HL-60 (cell line): ENCODE measurements around the gene LMOD1.

Experiments
- CTCF ChIP-seq: IDR thresholded peaks from one replicate; pipeline ENCODE4 v1.5.1; 2011; ENCODE audit warnings: low read length, control low read depth, inconsistent platforms; ENCODE audit not compliant: insufficient read depth
- POLR2AphosphoS5 ChIP-seq: IDR thresholded peaks from 2 replicates; pipeline ENCODE4 v1.6.1; 2012; ENCODE audit warnings: low read depth

- no peak for TF ChIP-seq CTCF
- TF ChIP-seq POLR2AphosphoS5: no peak
Measured at GRCh38 chr1:201851949-201852348, 94.4 kb downstream of the LMOD1 start.
